OCI-LY7 (cell line): Measurements from ENCODE around the gene PDXDC1.

Experiments used
- CTCF ChIP-seq: fragments of 200-600 bp; sonication (generic); conservative IDR thresholded peaks from 2 replicates; pipeline ENCODE4 v1.5.1; 2014; ENCODE audit warnings: mild to moderate bottlenecking, antibody characterized with exemption, low read length, moderate library complexity, mixed read lengths
- EZH2phosphoT487 ChIP-seq: fragments of 200-600 bp; sonication (generic); IDR thresholded peaks from 2 replicates; pipeline ENCODE4 v1.6.1; 2018; ENCODE audit warnings: low read depth, borderline replicate concordance, mild to moderate bottlenecking, mixed run types, antibody characterized with exemption, low read length, moderate library complexity, mixed read lengths

GRCh38 chr16:15055141-15056053 is 80.6 kb downstream of the PDXDC1 start:
- TF ChIP-seq CTCF = peak; percentile 66
- no peak for TF ChIP-seq EZH2phosphoT487
